GDM1 (cell line): ENCODE measurements around the gene GPT2.

Experiments
- DNase-seq: peaks from one replicate; lab custom pipeline; 2025; lab: John Stamatoyannopoulos, UW

GPT2 gene

GRCh38 chr16:46972429-46973206 lies 88.5 kb downstream of the GPT2 start:
- DNase-seq = no peak

GRCh38 chr16:46973207-46973995 lies 89.2 kb downstream of the GPT2 start, which contains the start of gene DNAJA2:
DNAJA2 (minus strand) TSS chr16:46973674; CDS start chr16:46973572, 102 bp downstream.
- peak; percentile 80 for DNase-seq

- no peak for DNase-seq
These were observed 89.8 kb downstream of the GPT2 start for GRCh38 chr16:46973996-46974324.

DNA sequence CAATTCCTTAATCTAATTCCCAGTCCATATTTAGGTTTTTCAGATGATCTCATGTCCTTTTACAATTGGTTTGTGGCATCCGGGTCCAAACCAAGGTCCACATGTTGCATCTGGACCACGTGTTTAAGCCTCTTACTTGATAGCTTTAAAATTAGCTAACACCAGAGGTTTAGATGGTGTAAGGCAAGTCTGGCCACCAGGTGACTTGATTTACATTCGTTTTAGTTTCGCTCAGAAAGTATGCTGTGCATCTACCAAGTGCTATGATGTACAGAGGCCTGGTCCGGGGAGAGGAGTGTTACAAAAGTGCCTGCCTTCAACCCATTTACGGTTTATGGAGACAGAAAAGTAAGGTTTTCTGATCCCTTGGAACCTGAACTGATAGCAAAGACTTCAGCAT lies 90.2 kb downstream of the GPT2 start:
- DNase-seq = no peak

GRCh38 chr16:46975165-46975564 lies 91.0 kb downstream of the GPT2 start:
- no peak for DNase-seq

DNA sequence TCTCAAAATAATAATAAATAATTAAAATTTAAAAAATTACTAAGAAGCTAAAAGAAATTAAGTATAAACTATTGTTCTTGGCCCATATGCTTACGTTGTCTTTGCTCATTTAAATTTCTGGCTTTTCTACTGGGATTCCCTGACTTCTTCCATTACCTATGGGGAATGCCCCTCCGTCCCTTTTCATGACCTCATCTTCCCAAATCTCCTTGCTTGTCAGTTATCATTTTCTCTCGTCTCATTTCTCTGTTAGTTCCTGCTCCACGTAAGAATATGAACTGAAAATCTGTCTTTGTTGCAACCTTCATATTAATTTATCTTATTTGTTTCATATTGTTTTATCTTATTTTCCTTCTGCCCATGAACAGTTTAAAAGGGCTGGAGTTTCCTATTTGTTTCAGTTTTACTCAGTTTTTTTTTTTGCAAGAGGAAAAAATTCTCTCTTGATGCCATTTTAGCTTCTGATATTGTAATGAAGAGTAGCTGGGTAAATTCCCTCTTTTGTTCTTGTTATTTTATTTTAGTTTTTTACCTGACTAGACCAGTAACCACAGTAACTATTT lies 91.8 kb downstream of the GPT2 start:
- no peak for DNase-seq

GRCh38 chr16:46976550-46976949 lies 92.4 kb downstream of the GPT2 start:
- DNase-seq = no peak
